K562 (cell line): ENCODE results near the gene MDH2. TPM values are rescaled to one million over a fixed set of nuclear protein-coding genes. Genes with fewer than 3 reads are reported as not detected.

Experiments used
- ATAC-seq: fragments of 200-7000 bp; cut with Tn5 transposase; 3 replicates; pipeline ENCODE4 v1.9.1; 2020; ENCODE audit warnings: moderate library complexity
- BruUV-seq: library from RNA; stranded (reverse); fragments of 400-500 nt; replicated peaks from 2 replicates; lab custom pipeline; 2021; lab: Mats Ljungman, UMichigan
- CTCF ChIA-PET: fragments of 300-600 bp; formaldehyde crosslinking; extraction: SDS; loops from one replicate; lab custom pipeline; 2021; ENCODE audit warnings: low intra/inter-chr PET ratio; lab: Yijun Ruan, JAX
- POLR2A ChIA-PET: fragments of 300-600, 350-650 bp; sonication (Branson Sonifier 250); formaldehyde crosslinking; extraction: SDS; loops from one replicate; lab custom pipeline; 2021; ENCODE audit warnings: antibody characterized with exemption, inconsistent platforms; lab: Yijun Ruan, JAX
- DNase-seq, 4 experiments: peaks; one replicate each; pipeline versions ENCODE4 v3.0.0 to v3.0.0-alpha.2; 2011 to 2018; ENCODE audit warnings: low spot score in 3 of 4, mixed read lengths in 3 of 4; ENCODE audit errors: extremely low read depth in 1 of 4
- FAIRE-seq: peaks from 2 replicates; lab custom pipeline; 2011; peaks lifted over from hg19 to GRCh38; lab: Jason Lieb, UNC
- H2AFZ ChIP-seq: 2 replicates; pipeline ENCODE4 v1.6.0; 2011; ENCODE audit warnings: low read depth, low read length, control low read depth, inconsistent platforms
- H3K27ac ChIP-seq: fragments of 200-600 bp; 3 replicates; pipeline ENCODE4 v1.8.0; 2011; ENCODE audit warnings: low read depth, mild to moderate bottlenecking, control low read depth, inconsistent platforms, low read length, moderate library complexity, mixed read lengths; ENCODE audit errors: extremely low read depth
- H3K27me3 ChIP-seq, 2 experiments: fragments of 300-600 bp in 1 of 2; 2 replicates in 1 of 2; 3 replicates in 1 of 2; pipeline versions ENCODE4 v1.6.0 to v1.8.0; 2011; ENCODE audit warnings: inconsistent platforms in 2 of 2, low read length in 2 of 2, mild to moderate bottlenecking in 1 of 2, mixed read lengths in 1 of 2, moderate library complexity in 1 of 2; ENCODE audit not compliant: control insufficient read depth in 2 of 2, insufficient read depth in 2 of 2
- H3K36me3 ChIP-seq: fragments of 300-600 bp; 3 replicates; pipeline ENCODE4 v1.8.0; 2011; ENCODE audit warnings: mild to moderate bottlenecking, low read length, inconsistent platforms; ENCODE audit not compliant: control insufficient read depth, insufficient read depth
- H3K4me1 ChIP-seq, 2 experiments: fragments of 200-600 bp in 1 of 2; replicated peaks in 1 of 2; 2 replicates in 1 of 2; 3 replicates in 1 of 2; pipeline versions ENCODE4 v1.5.1 to v1.8.0; 2011; ENCODE audit warnings: inconsistent platforms in 2 of 2, low read length in 2 of 2, mild to moderate bottlenecking in 1 of 2, mixed read lengths in 1 of 2, moderate library complexity in 1 of 2; ENCODE audit not compliant: control insufficient read depth in 2 of 2, insufficient read depth in 2 of 2
- H3K4me2 ChIP-seq: 2 replicates; pipeline ENCODE4 v1.6.1; 2011; ENCODE audit warnings: low read length, control low read depth, inconsistent platforms, mixed read lengths; ENCODE audit not compliant: insufficient read depth
- H3K4me3 ChIP-seq: fragments of 200-600 bp; sonication (generic), shearing (Covaris generic); 2 replicates; pipeline ENCODE4 v1.5.1; 2016; ENCODE audit warnings: control low read depth, inconsistent platforms
- H3K79me2 ChIP-seq: fragments of 200-600 bp; 3 replicates; pipeline ENCODE4 v1.8.0; 2011; ENCODE audit warnings: low read length, inconsistent platforms; ENCODE audit not compliant: control insufficient read depth, insufficient read depth
- H3K9ac ChIP-seq, 2 experiments: 2 replicates each; pipeline versions ENCODE4 v1.6.0 to v1.6.1; 2011; ENCODE audit warnings: low read depth in 2 of 2, low read length in 2 of 2, control low read depth in 1 of 2, inconsistent platforms in 1 of 2, mild to moderate bottlenecking in 1 of 2, mixed read lengths in 1 of 2; ENCODE audit not compliant: insufficient read depth in 1 of 2
- H3K9me1 ChIP-seq: one replicate; pipeline ENCODE4 v1.6.0; 2011; ENCODE audit warnings: inconsistent platforms, mild to moderate bottlenecking, low read length, moderate library complexity; ENCODE audit not compliant: control insufficient read depth, insufficient read depth
- H3K9me3 ChIP-seq: replicated peaks from 2 replicates; pipeline ENCODE4 v1.5.1; 2011; ENCODE audit warnings: low read depth, low read length, inconsistent platforms; ENCODE audit not compliant: control insufficient read depth, insufficient read depth
- H4K20me1 ChIP-seq: replicated peaks from 2 replicates; pipeline ENCODE4 v1.6.1; 2011; ENCODE audit warnings: low read length, inconsistent platforms, mixed read lengths; ENCODE audit not compliant: control insufficient read depth, insufficient read depth
- CBFB ChIP-seq: sonication (generic); formaldehyde crosslinking; IDR thresholded peaks from 2 replicates; pipeline ENCODE4 v1.4.0; 2020; ENCODE audit warnings: mild to moderate bottlenecking, missing genetic modification reagents
- CXXC5 ChIP-seq: fragments of 250-450 bp; sonication (Bioruptor Pico); IDR thresholded peaks from 2 replicates; pipeline ENCODE4 v1.8.0; 2022; ENCODE audit warnings: inconsistent platforms, mild to moderate bottlenecking, moderate library complexity
- FOXA3 ChIP-seq, 2 experiments: fragments of 450-650 bp in 1 of 2; sonication (generic) in 1 of 2; formaldehyde crosslinking; IDR thresholded peaks in 1 of 2; conservative IDR thresholded peaks in 1 of 2; 2 replicates each; pipeline versions ENCODE4 v1.4.0 to v1.8.0; 2020 to 2022; ENCODE audit warnings: mild to moderate bottlenecking in 2 of 2, missing genetic modification reagents in 1 of 2
- FUS ChIP-seq: fragments of 200-400 bp; formaldehyde crosslinking; optimal IDR thresholded peaks from 2 replicates; pipeline ENCODE3; 2017; ENCODE audit warnings: low read depth, low read length
- HES1 ChIP-seq: fragments of 450-650 bp; IDR thresholded peaks from 2 replicates; pipeline ENCODE4 v1.6.1; 2016; ENCODE audit warnings: low read depth, mild to moderate bottlenecking, moderate library complexity
- ID3 ChIP-seq, 2 experiments: fragments of 250-450 bp in 1 of 2; fragments of 450-650 bp in 1 of 2; sonication (Bioruptor Pico) in 1 of 2; IDR thresholded peaks; 2 replicates each; pipeline versions ENCODE4 v1.6.1 to v1.8.0; 2016 to 2021; ENCODE audit warnings: mild to moderate bottlenecking in 2 of 2, moderate library complexity in 2 of 2, missing compliant biosample characterization in 1 of 2, missing genetic modification characterization in 1 of 2
- JUN ChIP-seq, 2 experiments: sonication (generic) in 1 of 2; formaldehyde crosslinking in 1 of 2; IDR thresholded peaks; 2 replicates each; pipeline versions ENCODE4 v1.6.1 to v1.8.0; 2012 to 2022; ENCODE audit warnings: borderline replicate concordance in 2 of 2, mild to moderate bottlenecking in 2 of 2, improper control_type of control experiment in 1 of 2, low read depth in 1 of 2, low read length in 1 of 2, missing genetic modification reagents in 1 of 2
- MCM2 ChIP-seq: fragments of 450-650 bp; IDR thresholded peaks from 2 replicates; pipeline ENCODE4 v1.6.1; 2017; ENCODE audit warnings: low read depth, mild to moderate bottlenecking
- MEF2A ChIP-seq: IDR thresholded peaks from 2 replicates; pipeline ENCODE4 v1.6.1; 2011; ENCODE audit warnings: low read depth, mild to moderate bottlenecking, low read length, moderate library complexity; ENCODE audit not compliant: control insufficient read depth
- NCOA4 ChIP-seq: fragments of 450-650 bp; IDR thresholded peaks from 2 replicates; pipeline ENCODE4 v1.6.1; 2018; ENCODE audit warnings: mild to moderate bottlenecking; ENCODE audit not compliant: partially characterized antibody
- NCOR1 ChIP-seq: fragments of 450-650 bp; IDR thresholded peaks from 2 replicates; pipeline ENCODE4 v1.6.1; 2016; ENCODE audit warnings: mild to moderate bottlenecking, moderate library complexity
- NFE2 ChIP-seq: IDR thresholded peaks from 2 replicates; pipeline ENCODE4 v1.6.1; 2014; ENCODE audit warnings: antibody characterized with exemption, low read depth
- NR1H2 ChIP-seq: sonication (generic); formaldehyde crosslinking; IDR thresholded peaks from 2 replicates; pipeline ENCODE4 v1.4.0; 2020; ENCODE audit warnings: mild to moderate bottlenecking, missing genetic modification reagents
- NRF1 ChIP-seq, 2 experiments: fragments of 450-650 bp; IDR thresholded peaks in 1 of 2; conservative IDR thresholded peaks in 1 of 2; 2 replicates each; pipeline ENCODE4 v1.6.1; 2014; ENCODE audit warnings: mild to moderate bottlenecking in 2 of 2
- RHOXF2B ChIP-seq: fragments of 250-450 bp; sonication (Bioruptor Pico); conservative IDR thresholded peaks from 2 replicates; pipeline ENCODE4 v1.5.1; 2021
- SMAD3 ChIP-seq: fragments of 450-650 bp; formaldehyde crosslinking; conservative IDR thresholded peaks from 2 replicates; pipeline ENCODE4 v1.4.0; 2020; ENCODE audit warnings: mild to moderate bottlenecking
- SMARCB1 ChIP-seq: IDR thresholded peaks from 2 replicates; pipeline ENCODE4 v1.6.1; 2011; ENCODE audit warnings: improper control_type of control experiment, low read depth; ENCODE audit not compliant: insufficient read length
- THRAP3 ChIP-seq: fragments of 450-650 bp; IDR thresholded peaks from 2 replicates; pipeline ENCODE4 v1.6.1; 2016; ENCODE audit warnings: mild to moderate bottlenecking, inconsistent platforms, borderline replicate concordance
- ZC3H8 ChIP-seq: fragments of 450-650 bp; IDR thresholded peaks from 2 replicates; pipeline ENCODE4 v1.6.1; 2017
- ZNF165 ChIP-seq: fragments of 250-450 bp; sonication (Bioruptor Pico); IDR thresholded peaks from 2 replicates; pipeline ENCODE4 v1.4.0; 2020; ENCODE audit warnings: borderline replicate concordance
- ZNF431 ChIP-seq: sonication (generic); formaldehyde crosslinking; IDR thresholded peaks from 2 replicates; pipeline ENCODE4 v1.8.0; 2022; ENCODE audit warnings: mild to moderate bottlenecking, missing genetic modification reagents
- ZNF436 ChIP-seq: fragments of 250-450, 450-650 bp; sonication (Bioruptor Pico); formaldehyde crosslinking; IDR thresholded peaks from 2 replicates; pipeline ENCODE4 v1.7.0; 2020; ENCODE audit warnings: mild to moderate bottlenecking
- ZNF766 ChIP-seq: fragments of 200-800 bp; sonication (Bioruptor generic); conservative IDR thresholded peaks from 2 replicates; pipeline ENCODE4 v1.6.1; 2016; ENCODE audit warnings: missing genetic modification characterization, missing compliant biosample characterization
- ZSCAN29 ChIP-seq: fragments of 450-650 bp; IDR thresholded peaks from 2 replicates; pipeline ENCODE4 v1.6.1; 2017
- WGBS: fragments of 100-300 bp; shearing (Covaris generic); methylation state at CpG from one replicate; pipeline ENCODE4 v1.1.6; 2016; ENCODE audit warnings: low coverage, mixed read lengths; ENCODE audit not compliant: insufficient coverage; ENCODE audit errors: missing lambda C conversion rate; 5-methylcytosine and 5-hydroxymethylcytosine counted together
- in situ Hi-C: fragments of 300-500 bp; cut with MboI; formaldehyde crosslinking; loops from 4 replicates; pipeline ENCODE4 v1.15.0; 2018; ENCODE audit warnings: inconsistent platforms, mixed read lengths
- intact Hi-C: fragments of 100-400 bp; cut with micrococcal nuclease; formaldehyde crosslinking; loops from 2 replicates; pipeline ENCODE4 v1.14.2; 2022
- polyA plus RNA-seq, 8 experiments: library from polyadenylated mRNA; depleted of rRNA in 4 of 8; stranded (reverse) in 5 of 8; unstranded in 3 of 8; fragments of >200 nt; fragmentation: Nextera tagmentation in 2 of 8; fragmentation: Illumina TruSeq in 1 of 8; extraction: Ambion mirVana in 2 of 8; extraction: Trizol in 1 of 8; gene quantifications; 2 replicates each; pipeline versions ENCODE4 v1.2.1 to v1.2.3, GENCODE V29; 2011 to 2014; ENCODE audit warnings: inconsistent platforms in 1 of 8, missing spikeins in 1 of 8
- total RNA-seq, 7 experiments: library from RNA; depleted of rRNA in 6 of 7; stranded (reverse); fragments of >200 nt in 6 of 7; fragmentation: Illumina TruSeq in 2 of 7; extraction: Trizol in 2 of 7; gene quantifications; 2 replicates each; pipeline versions ENCODE4 v1.2.1 to v1.2.3, GENCODE V29; 2011 to 2021; ENCODE audit warnings: low replicate concordance in 1 of 7

The MDH2 gene
- total and polyA plus RNA-seq, 9 of the 15 experiments (the other 6 are each of a cell fraction or from before 2014, with no cell fraction given), result 106 to 701 (median 242) TPM

GRCh38 chr7:76047305-76047810 is 548 bp upstream of the MDH2 start (continued):
- no peak for TF ChIP-seq ZNF766
- 0 out of 2 replicates have a peak, but pooled peaks have one; percentile 10 for TF ChIP-seq THRAP3
- no peak for TF ChIP-seq NFE2
- no peak for TF ChIP-seq NCOA4
- no peak for TF ChIP-seq ZSCAN29
- TF ChIP-seq HES1, result no peak
- no peak for TF ChIP-seq JUN (IDR thresholded peaks at IDR 0.05; ENCODE audit: borderline replicate concordance, low read depth, low read length)
- TF ChIP-seq JUN (CRISPR knock-in tag; IDR thresholded peaks at IDR 0.05; ENCODE audit: borderline replicate concordance), result no peak
- TF ChIP-seq NR1H2, result peak; percentile 84
- TF ChIP-seq ZNF431 (CRISPR knock-in tag), result no peak
- TF ChIP-seq CBFB (CRISPR knock-in tag), result peak; percentile 60; the same call in 1 of the 2 replicates
- no peak for TF ChIP-seq RHOXF2B (CRISPR knock-in tag)
- TF ChIP-seq NCOR1, result no peak

GRCh38 chr7:76048668-76048988 is 722 bp downstream of the MDH2 start:
- H3K36me3 ChIP-seq, result peaks cover 57% of the 10 kb centered on the region
- H4K20me1 ChIP-seq, result peaks cover 40% of the 10 kb centered on the region
- FAIRE-seq, result peak; percentile 67
- peak overlapping the region; percentile 96 to 98 for H3K9ac ChIP-seq
- H3K79me2 ChIP-seq, result peaks cover 93% of the 10 kb centered on the region
- peaks cover 29 to 32% of the 10 kb centered on the region in 2 experiments for H3K4me1 ChIP-seq
- in situ Hi-C loops, result no loop called here
- H3K9me3 ChIP-seq, result no peaks in the 10 kb centered on the region
- H3K4me2 ChIP-seq, result peak overlapping the region; percentile 99
- H2AFZ ChIP-seq, result 0 out of 2 replicates have a peak overlapping the region, but pooled peaks have one; percentile 89
- no TSS peak for BruUV-seq
- intact Hi-C loops, result no loop called here
- H3K4me3 ChIP-seq, result peak overlapping the region; percentile 87
- H3K9me1 ChIP-seq, result peaks cover 6% of the 10 kb centered on the region
- ChIA-PET POLR2A (interaction anchor here (0.6 to 2.4 kb wide), 5 partner anchors 8 to 54 kb away, joined by 4 to 30 read pairs (median 9); no protein-coding TSS in a partner anchor), CTCF (interaction anchor here (1.1 kb wide), 1 partner anchor 214 kb away, joined by 3 read pairs; no protein-coding TSS in a partner anchor)
- ATAC-seq, result peak; percentile 65
- no peaks in the 10 kb centered on the region for H3K27me3 ChIP-seq
- DNase-seq, result peak in 2 of 4 experiments; percentile 69 to 73
- whole genome bisulfite sequencing, result 0% methylated on average over 9 of the region's 9 CpGs
- peak overlapping the region; percentile 93 for H3K27ac ChIP-seq
- TF ChIP-seq ZNF165 (CRISPR knock-in tag), result no peak
- TF ChIP-seq MCM2, result no peak
- TF ChIP-seq CXXC5 (CRISPR knock-in tag), result no peak
- no peak for TF ChIP-seq ZNF436
- TF ChIP-seq NRF1 (conservative IDR thresholded peaks at IDR 0.05 in 1 of 2, IDR thresholded peaks at IDR 0.05 in 1 of 2), result no peak
- TF ChIP-seq FUS, result no peak
- no peak for TF ChIP-seq SMARCB1
- TF ChIP-seq ID3 (CRISPR knock-in tag; IDR thresholded peaks at IDR 0.05), result no peak
- no peak for TF ChIP-seq ID3 (tag; IDR thresholded peaks at IDR 0.05)
- TF ChIP-seq MEF2A, result peak; percentile 94
- no peak for TF ChIP-seq SMAD3
- no peak for TF ChIP-seq ZC3H8
- TF ChIP-seq FOXA3 (CRISPR knock-in tag; conservative IDR thresholded peaks at IDR 0.05 in 1 of 2, IDR thresholded peaks at IDR 0.05 in 1 of 2), result no peak
